Prostate gland (tissue), 2 donors: ENCODE measurements around the gene HOXA4. TPM values are rescaled to one million over a fixed set of nuclear protein-coding genes. Genes with fewer than 3 reads are reported as not detected.

ENCODE experiments used
- DNase-seq: peaks from one replicate; pipeline ENCODE4 v3.0.0-alpha.2; 2019; ENCODE audit warnings: low spot score
- H3K27ac ChIP-seq, 2 donors: fragments of 200-600 bp; sonication (generic); 2 replicates each; pipeline ENCODE4 v1.5.1; 2017 to 2019
- H3K27me3 ChIP-seq: fragments of 200-600 bp; sonication (generic); replicated peaks from 2 replicates; pipeline ENCODE4 v1.5.1; 2019; ENCODE audit not compliant: insufficient read depth
- H3K36me3 ChIP-seq, 2 donors: fragments of 200-600 bp; sonication (generic); 1 replicate in 1 of 2; 2 replicates in 1 of 2; pipeline versions ENCODE4 v1.5.1 to v1.8.1; 2017 to 2019
- H3K4me1 ChIP-seq: fragments of 200-600 bp; sonication (generic); replicated peaks from 2 replicates; pipeline ENCODE4 v1.5.1; 2019
- H3K4me3 ChIP-seq, 2 donors: fragments of 200-600 bp; sonication (generic); 2 replicates each; pipeline ENCODE4 v1.5.1; 2017 to 2019
- H3K9me3 ChIP-seq: fragments of 200-600 bp; sonication (generic); 2 replicates; pipeline ENCODE4 v1.5.1; 2017
- CTCF ChIP-seq, 4 experiments: fragments of 200-600 bp in 2 of 4; fragments of 450-650 bp in 2 of 4; sonication (generic) in 2 of 4; IDR thresholded peaks; 1 replicate in 3 of 4; 2 replicates in 1 of 4; pipeline ENCODE4 v1.5.1; 2016 to 2019; ENCODE audit warnings: antibody characterized with exemption in 4 of 4, mild to moderate bottlenecking in 2 of 4, moderate library complexity in 2 of 4
- POLR2A ChIP-seq: fragments of 450-650 bp; IDR thresholded peaks from one replicate; pipeline ENCODE4 v1.6.1; 2016; ENCODE audit warnings: antibody characterized with exemption, mild to moderate bottlenecking
- POLR2AphosphoS5 ChIP-seq: sonication (generic); formaldehyde crosslinking; IDR thresholded peaks from one replicate; pipeline ENCODE4 v1.6.1; 2017; ENCODE audit warnings: antibody characterized with exemption
- WGBS: methylation state at CpG from one replicate; pipeline ENCODE4 v1.1.5; 2018; 5-methylcytosine and 5-hydroxymethylcytosine counted together
- intact Hi-C: fragments of 100-400 bp; cut with DNase I; formaldehyde crosslinking; loops from one replicate; pipeline ENCODE4 v1.14.2; 2022
- total RNA-seq, 2 donors: library from RNA; depleted of rRNA; stranded (reverse); fragments of >200 nt; gene quantifications; one replicate each; pipeline ENCODE4 v1.1.0, GENCODE V29; 2016

HOXA4 gene
- total RNA-seq, 2 donors from 2014 or later: 1.4 to 1.8 TPM

GRCh38 chr7:27096768-27097514 is 33.6 kb downstream of the HOXA4 start:
- under 1% methylated on average over 41 of the region's 41 CpGs for WGBS
- H3K36me3 ChIP-seq: no peaks in the 10 kb centered on the region
- no peak for DNase-seq
- H3K27me3 ChIP-seq: no peaks in the 10 kb centered on the region
- H3K9me3 ChIP-seq: no peaks in the 10 kb centered on the region
- peaks cover 5% of the 10 kb centered on the region for H3K4me1 ChIP-seq
- intact Hi-C loops: loop anchor here (2.0 to 10.0 kb wide), 2 partner anchors 16 to 232 kb away; partner anchors contain the start of gene SKAP2
- TF ChIP-seq POLR2A: no peak
- no peak for TF ChIP-seq CTCF (IDR thresholded peaks at IDR 0.05)
- TF ChIP-seq POLR2AphosphoS5: no peak
- H3K27ac ChIP-seq: peak overlapping the region; percentile 76 to 78
- peak overlapping the region; percentile 62 for H3K4me3 ChIP-seq

- peak; percentile 84 for DNase-seq
- under 1% methylated on average over 68 of the region's 68 CpGs for WGBS
- peak within 1 kb of the TSS; percentile 62 for H3K4me3 ChIP-seq
- intact Hi-C loops: loop anchor here (2.0 to 10.0 kb wide), 2 partner anchors 17 to 231 kb away; partner anchors contain the start of gene SKAP2
- H3K27me3 ChIP-seq: no peaks in the 10 kb centered on the region
- peak in 1 of 4 experiments; percentile 16 for TF ChIP-seq CTCF (IDR thresholded peaks at IDR 0.05)
- peak; percentile 75 for TF ChIP-seq POLR2AphosphoS5
- TF ChIP-seq POLR2A: peak; percentile 84
- peaks cover 5% of the 10 kb centered on the region for H3K4me1 ChIP-seq
- H3K9me3 ChIP-seq: no peaks in the 10 kb centered on the region
- H3K36me3 ChIP-seq: no peaks in the 10 kb centered on the region
- H3K27ac ChIP-seq: peak within 1 kb of the TSS; percentile 76 to 78
These were observed 34.4 kb downstream of the HOXA4 start, which contains the start of gene HOXA1 for GRCh38 chr7:27095897-27096767. Gene HOXA1, minus strand, starts transcription at chr7:27096000. Its CDS starts 88 bp downstream, at chr7:27095912.

DNA sequence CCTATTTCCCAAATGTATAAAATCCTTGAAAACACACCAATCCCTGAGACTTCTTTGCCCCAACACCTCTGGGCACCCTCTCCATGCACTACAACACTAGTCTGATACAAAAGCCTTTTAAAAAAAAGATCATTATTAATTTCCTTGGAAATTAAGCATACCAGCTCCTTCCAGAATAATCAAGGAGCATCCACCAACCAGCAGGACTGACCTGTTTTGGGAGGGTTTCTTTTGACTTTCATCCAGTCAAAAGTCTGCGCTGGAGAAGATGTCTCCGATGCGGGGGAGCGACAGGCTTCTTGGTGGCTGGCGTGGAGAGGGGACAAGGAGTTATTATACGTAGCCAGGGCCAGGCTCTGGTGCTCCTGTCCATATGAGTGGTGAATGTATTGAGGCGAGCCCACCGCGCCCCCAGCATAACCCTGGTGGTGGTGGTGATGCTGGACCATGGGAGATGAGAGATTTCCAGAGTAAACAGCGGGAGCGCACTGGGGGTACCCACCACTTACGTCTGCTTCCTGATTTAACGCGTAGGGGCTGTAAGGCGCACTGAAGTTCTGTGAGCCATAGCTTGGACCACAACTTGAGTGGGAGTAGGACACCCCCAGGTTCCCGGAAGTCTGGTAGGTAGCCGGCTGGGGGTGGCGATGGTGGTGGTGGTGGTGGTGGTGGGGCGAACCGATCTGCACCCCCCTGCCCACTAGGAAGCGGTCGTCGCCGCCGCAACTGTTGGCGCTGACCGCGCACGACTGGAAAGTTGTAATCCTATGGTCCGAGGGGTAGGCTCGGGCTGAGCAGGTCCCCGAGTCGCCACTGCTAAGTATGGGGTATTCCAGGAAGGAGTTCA is 35.3 kb downstream of the HOXA4 start:
- H3K36me3 ChIP-seq: no peaks in the 10 kb centered on the region
- intact Hi-C loops: loop anchor here (10.0 kb wide), 1 partner anchor 230 kb away; the partner anchor contains the start of gene SKAP2
- no peak overlapping the region for H3K27ac ChIP-seq
- no peak for TF ChIP-seq POLR2A
- TF ChIP-seq POLR2AphosphoS5: no peak
- TF ChIP-seq CTCF (IDR thresholded peaks at IDR 0.05): no peak
- WGBS: 20% methylated on average over 27 of the region's 33 CpGs
- H3K4me3 ChIP-seq: peak overlapping the region; percentile 62
- H3K9me3 ChIP-seq: no peaks in the 10 kb centered on the region
- H3K27me3 ChIP-seq: no peaks in the 10 kb centered on the region
- DNase-seq: no peak
- H3K4me1 ChIP-seq: peaks cover 5% of the 10 kb centered on the region

GRCh38 chr7:27094304-27095049 is 36.1 kb downstream of the HOXA4 start:
- DNase-seq: no peak
- H3K27me3 ChIP-seq: no peaks in the 10 kb centered on the region
- no peak overlapping the region for H3K27ac ChIP-seq
- no peak overlapping the region for H3K4me3 ChIP-seq
- H3K9me3 ChIP-seq: no peaks in the 10 kb centered on the region
- intact Hi-C loops: loop anchor here (10.0 kb wide), 1 partner anchor 230 kb away; the partner anchor contains the start of gene SKAP2
- peaks cover 5% of the 10 kb centered on the region for H3K4me1 ChIP-seq
- H3K36me3 ChIP-seq: no peaks in the 10 kb centered on the region
- 81% methylated on average over 29 of the region's 29 CpGs for WGBS
- TF ChIP-seq POLR2AphosphoS5 (no peak), POLR2A (no peak), CTCF (IDR thresholded peaks at IDR 0.05) (no peak)
